HCT116 (cell line): ENCODE results near the gene CSNK1G2.

Experiments
- ATF3 ChIP-seq: IDR thresholded peaks from 2 replicates; pipeline ENCODE4 v1.6.1; 2012
- CTCF ChIP-seq, 3 experiments: fragments of 200-600 bp in 1 of 3; sonication (generic) in 1 of 3; IDR thresholded peaks in 2 of 3; conservative IDR thresholded peaks in 1 of 3; 2 replicates each; pipeline ENCODE4 v1.5.1; 2012 to 2017; ENCODE audit warnings: low read depth in 2 of 3, low read length in 2 of 3, antibody characterized with exemption in 1 of 3, borderline replicate concordance in 1 of 3, control low read depth in 1 of 3, mild to moderate bottlenecking in 1 of 3, mixed read lengths in 1 of 3, mixed run types in 1 of 3, moderate library complexity in 1 of 3; ENCODE audit not compliant: insufficient read depth in 1 of 3
- EGR1 ChIP-seq: IDR thresholded peaks from 2 replicates; pipeline ENCODE4 v1.6.1; 2012; ENCODE audit warnings: low read depth
- EZH2 ChIP-seq: fragments of 200-600 bp; sonication (generic); IDR thresholded peaks from 2 replicates; pipeline ENCODE4 v1.6.1; 2017; ENCODE audit warnings: antibody characterized with exemption, mixed run types
- FOSL1 ChIP-seq: IDR thresholded peaks from 2 replicates; pipeline ENCODE4 v1.6.1; 2012; ENCODE audit warnings: low read depth
- JUND ChIP-seq: IDR thresholded peaks from 2 replicates; pipeline ENCODE4 v1.6.1; 2012
- MAX ChIP-seq: IDR thresholded peaks from 2 replicates; pipeline ENCODE4 v1.6.1; 2012
- POLR2A ChIP-seq: IDR thresholded peaks from 2 replicates; pipeline ENCODE4 v1.7.0; 2011; ENCODE audit warnings: borderline replicate concordance; ENCODE audit not compliant: insufficient read depth, insufficient read length; ENCODE audit errors: extremely low read depth
- POLR2AphosphoS5 ChIP-seq: IDR thresholded peaks from 2 replicates; pipeline ENCODE4 v1.6.1; 2011; ENCODE audit warnings: mild to moderate bottlenecking, low read depth, low read length, moderate library complexity
- RAD21 ChIP-seq: IDR thresholded peaks from 2 replicates; pipeline ENCODE4 v1.6.1; 2012; ENCODE audit warnings: low read depth, mild to moderate bottlenecking
- REST ChIP-seq: IDR thresholded peaks from 2 replicates; pipeline ENCODE4 v1.6.1; 2012; ENCODE audit warnings: low read depth
- SIN3A ChIP-seq: IDR thresholded peaks from 2 replicates; pipeline ENCODE4 v1.6.1; 2012; ENCODE audit warnings: low read depth
- ZNF274 ChIP-seq: fragments of 200-500 bp; sonication (Bioruptor generic); IDR thresholded peaks from 2 replicates; pipeline ENCODE4 v1.6.1; 2014; ENCODE audit warnings: mild to moderate bottlenecking, low read depth, low read length, inconsistent platforms

GRCh38 chr19:1936916-1937610 is 3.9 kb upstream of the CSNK1G2 start:
- TF ChIP-seq EZH2 (no peak), SIN3A (no peak), CTCF (IDR thresholded peaks at IDR 0.05 in 2 of 3, conservative IDR thresholded peaks at IDR 0.05 in 1 of 3; ENCODE audit: borderline replicate concordance in 1 of 3, insufficient read depth in 1 of 3, low read depth in 2 of 3, low read length in 2 of 3) (no peak), POLR2AphosphoS5 (no peak), REST (no peak), POLR2A (no peak), MAX (no peak), ZNF274 (no peak), EGR1 (no peak), ATF3 (no peak), FOSL1 (no peak), RAD21 (no peak), JUND (no peak)
